SU-DHL-6 (cell line): ENCODE data around the gene UVSSA.
A peak's percentile ranks its signal among the peaks of the same experiment; 100 is the strongest.

Source experiments
- H2AFZ ChIP-seq: fragments of 200-600 bp; sonication (generic); 2 replicates; pipeline ENCODE4 v1.6.1; 2014; ENCODE audit warnings: low read depth, mild to moderate bottlenecking, moderate library complexity, mixed read lengths, antibody characterized with exemption, low read length; ENCODE audit not compliant: severe bottlenecking
- H3F3A ChIP-seq: fragments of 200-600 bp; shearing (Covaris generic); 2 replicates; pipeline ENCODE4 v1.6.0; 2016; ENCODE audit warnings: antibody characterized with exemption, mild to moderate bottlenecking; ENCODE audit not compliant: insufficient read depth
- H3K27ac ChIP-seq: fragments of 200-600 bp; sonication (generic); 2 replicates; pipeline ENCODE4 v1.5.1; 2016; ENCODE audit warnings: low read depth, mild to moderate bottlenecking, low read length, moderate library complexity, mixed read lengths
- H3K27me3 ChIP-seq: fragments of 200-600 bp; sonication (generic), shearing (Covaris generic); 2 replicates; pipeline ENCODE4 v1.6.0; 2014; ENCODE audit warnings: mild to moderate bottlenecking, low read length
- H3K36me3 ChIP-seq: fragments of 200-600 bp; sonication (generic); 2 replicates; pipeline ENCODE4 v1.6.1; 2014; ENCODE audit warnings: mild to moderate bottlenecking, low read length, mixed read lengths
- H3K4me2 ChIP-seq: fragments of 300-600, 200-600 bp; shearing (Covaris generic), sonication (generic); 2 replicates; pipeline ENCODE4 v1.6.0; 2014; ENCODE audit warnings: low read length, low read depth, mild to moderate bottlenecking; ENCODE audit not compliant: poor library complexity, severe bottlenecking
- H3K4me3 ChIP-seq: fragments of 200-600 bp; sonication (generic); 2 replicates; pipeline ENCODE4 v1.5.1; 2014; ENCODE audit warnings: antibody characterized with exemption, low read length, mild to moderate bottlenecking, mixed read lengths; ENCODE audit not compliant: insufficient read depth, poor library complexity, severe bottlenecking
- H3K79me2 ChIP-seq: fragments of 200-600 bp; sonication (generic); 2 replicates; pipeline ENCODE4 v1.6.1; 2014; ENCODE audit warnings: mild to moderate bottlenecking, low read length, moderate library complexity; ENCODE audit not compliant: insufficient read depth
- H3K9ac ChIP-seq: fragments of 200-600 bp; sonication (generic); 2 replicates; pipeline ENCODE4 v1.7.0; 2014; ENCODE audit warnings: mild to moderate bottlenecking, low read length
- H3K9me2 ChIP-seq: fragments of 200-600 bp; sonication (generic); replicated peaks from 2 replicates; pipeline ENCODE4 v1.6.1; 2014; ENCODE audit warnings: low read length; ENCODE audit not compliant: insufficient read depth
- H3K9me3 ChIP-seq: fragments of 200-600 bp; sonication (generic); 2 replicates; pipeline ENCODE4 v1.6.1; 2014; ENCODE audit warnings: low read length, mixed read lengths; ENCODE audit not compliant: insufficient read depth
- H4K20me1 ChIP-seq: fragments of 200-600 bp; sonication (generic); 2 replicates; pipeline ENCODE4 v1.6.1; 2014; ENCODE audit warnings: low read depth, mild to moderate bottlenecking, antibody characterized with exemption, low read length, moderate library complexity, mixed read lengths
- CTCF ChIP-seq: fragments of 200-600 bp; sonication (generic); IDR thresholded peaks from one replicate; pipeline ENCODE4 v1.5.1; 2017; ENCODE audit warnings: antibody characterized with exemption, mild to moderate bottlenecking, low read length, moderate library complexity; ENCODE audit not compliant: insufficient read depth, poor library complexity, severe bottlenecking
- EZH2phosphoT487 ChIP-seq: fragments of 200-600 bp; sonication (generic), shearing (Covaris generic); conservative IDR thresholded peaks from 2 replicates; pipeline ENCODE4 v1.6.1; 2018; ENCODE audit warnings: mild to moderate bottlenecking, antibody characterized with exemption, low read length, moderate library complexity, mixed read lengths

Gene UVSSA

GRCh38 chr4:1348014-1348513 lies 1.1 kb downstream of the UVSSA start:
- Histone ChIP-seq H3K27me3 (no peaks in the 10 kb centered on the region), H3K79me2 (0 out of 2 replicates have a peak, but pooled peaks cover 8% of the 10 kb centered on the region), H3K9me2 (no peaks in the 10 kb centered on the region), H3K4me2 (peak overlapping the region; percentile 67), H3K9me3 (no peaks in the 10 kb centered on the region), H3K4me3 (peak overlapping the region; percentile 79), H3K27ac (peak overlapping the region; percentile 53; the same call in 1 of the 2 replicates), H4K20me1 (no peaks in the 10 kb centered on the region), H3K9ac (peak overlapping the region; percentile 75), H2AFZ (peak overlapping the region; percentile 21), H3K36me3 (no peaks in the 10 kb centered on the region), H3F3A (no peaks in the 10 kb centered on the region)
- TF ChIP-seq CTCF = no peak
- TF ChIP-seq EZH2phosphoT487 = no peak

GRCh38 chr4:1348746-1349145 lies 1.7 kb downstream of the UVSSA start:
- Histone ChIP-seq H3K9me3 (no peaks in the 10 kb centered on the region), H3F3A (no peaks in the 10 kb centered on the region), H3K36me3 (no peaks in the 10 kb centered on the region), H4K20me1 (no peaks in the 10 kb centered on the region), H3K4me3 (no peak overlapping the region), H3K9ac (no peak overlapping the region), H3K27ac (no peak overlapping the region), H3K4me2 (peak overlapping the region; percentile 67), H3K79me2 (0 out of 2 replicates have a peak, but pooled peaks cover 8% of the 10 kb centered on the region), H3K27me3 (no peaks in the 10 kb centered on the region), H3K9me2 (no peaks in the 10 kb centered on the region), H2AFZ (no peak overlapping the region)
- TF ChIP-seq EZH2phosphoT487 (no peak), CTCF (no peak)

GRCh38 chr4:1349359-1350168 lies 2.6 kb downstream of the UVSSA start:
- TF ChIP-seq CTCF (no peak), EZH2phosphoT487 (no peak)
- no peak overlapping the region for H3K27ac ChIP-seq
- H3K9ac ChIP-seq = no peak overlapping the region
- H3K9me3 ChIP-seq = no peaks in the 10 kb centered on the region
- H3K9me2 ChIP-seq = no peaks in the 10 kb centered on the region
- H3F3A ChIP-seq = no peaks in the 10 kb centered on the region
- no peak overlapping the region for H2AFZ ChIP-seq
- no peak overlapping the region for H3K4me3 ChIP-seq
- H3K27me3 ChIP-seq = no peaks in the 10 kb centered on the region
- H3K36me3 ChIP-seq = no peaks in the 10 kb centered on the region
- H4K20me1 ChIP-seq = no peaks in the 10 kb centered on the region
- H3K4me2 ChIP-seq = no peak overlapping the region
- H3K79me2 ChIP-seq = 0 out of 2 replicates have a peak, but pooled peaks cover 8% of the 10 kb centered on the region
